HG02885 (cell line): ENCODE data around the gene TTC17.

Experiments
- ATAC-seq: cut with Tn5 transposase; IDR thresholded peaks from one replicate; pipeline ENCODE4 v1.9.1; 2021; ENCODE audit warnings: mild to moderate bottlenecking; ENCODE audit not compliant: unreplicated experiment, poor library complexity

TTC17 gene

GRCh38 chr11:43521471-43521870 is 162.8 kb downstream of the TTC17 start:
- no peak for ATAC-seq

DNA sequence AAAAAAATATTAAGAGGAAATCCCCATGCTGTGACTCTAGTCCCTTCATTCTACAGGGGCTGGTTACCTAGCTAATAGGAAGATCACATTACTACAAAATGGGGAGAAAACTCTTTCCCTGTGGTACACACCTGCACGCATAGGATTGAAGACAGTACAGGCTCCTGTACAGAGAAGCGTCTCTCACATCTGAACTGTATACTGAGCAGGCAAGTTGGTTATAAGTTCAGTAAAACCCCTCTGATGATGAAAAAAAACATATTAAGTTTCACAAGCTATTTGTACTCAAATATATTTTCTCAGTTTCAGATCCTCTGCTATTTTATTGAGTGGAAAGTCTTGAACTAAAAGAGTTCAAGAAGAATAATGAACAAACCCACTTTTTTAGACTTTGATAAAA is 164.9 kb downstream of the TTC17 start:
- peak; percentile 67 for ATAC-seq

GRCh38 chr11:43532041-43532440 is 173.3 kb downstream of the TTC17 start:
- no peak for ATAC-seq

- ATAC-seq, result no peak
These were observed 179.3 kb downstream of the TTC17 start for GRCh38 chr11:43537833-43538615.

- no peak for ATAC-seq
These were observed 183.3 kb downstream of the TTC17 start for GRCh38 chr11:43541993-43542392.

GRCh38 chr11:43542750-43543712 is 184.3 kb downstream of the TTC17 start:
- no peak for ATAC-seq
